HCT116 (cell line): ENCODE data around the gene DAP. TPM values are rescaled to one million over a fixed set of nuclear protein-coding genes. Genes with fewer than 3 reads are reported as not detected.
A peak's percentile ranks its signal among the peaks of the same experiment; 100 is the strongest.

Experiments
- ATAC-seq: fragments of 200-7000 bp; cut with Tn5 transposase; 2 replicates; pipeline ENCODE4 v1.9.1; 2020; ENCODE audit warnings: mild to moderate bottlenecking, moderate library complexity
- BruUV-seq: library from RNA; stranded (reverse); fragments of 400-500 nt; replicated peaks from 2 replicates; lab custom pipeline; 2021; lab: Mats Ljungman, UMichigan
- CTCF ChIA-PET: fragments of 300-600 bp; sonication (Branson Sonifier 250); formaldehyde crosslinking; loops from one replicate; lab custom pipeline; 2021; ENCODE audit warnings: antibody characterized with exemption; lab: Charles Lee
- POLR2A ChIA-PET: fragments of 300-600, 350-600 bp; sonication (Branson Sonifier 250); formaldehyde crosslinking; loops from one replicate; lab custom pipeline; 2021; ENCODE audit warnings: antibody characterized with exemption; lab: Charles Lee
- RAD21 ChIA-PET, 2 experiments: fragments of 300-600 bp; sonication (Branson Sonifier 250); formaldehyde crosslinking; loops; one replicate each; lab custom pipeline; 2023; ENCODE audit warnings: low total read pairs in 2 of 2; ENCODE audit not compliant: uncharacterized antibody in 2 of 2, unreplicated experiment in 2 of 2, low non-redundant PET in 1 of 2; lab: Charles Lee
- DNase-seq: peaks from one replicate; pipeline ENCODE4 v3.0.0-alpha.2; 2010; ENCODE audit warnings: low read depth, low spot score
- H2AFZ ChIP-seq: fragments of 200-600 bp; shearing (Covaris generic), sonication (generic); 2 replicates; pipeline ENCODE4 v1.6.1; 2017; ENCODE audit warnings: low read depth, mixed run types, mixed read lengths, antibody characterized with exemption, low read length; ENCODE audit not compliant: poor library complexity, severe bottlenecking
- H3K27ac ChIP-seq: 2 replicates; pipeline ENCODE4 v1.5.1; 2012; ENCODE audit warnings: low read depth, low read length
- H3K27me3 ChIP-seq: fragments of 200-600 bp; sonication (generic); 2 replicates; pipeline ENCODE4 v1.6.1; 2016; ENCODE audit warnings: mixed run types, low read length, mixed read lengths; ENCODE audit not compliant: insufficient read depth
- H3K36me3 ChIP-seq, 2 experiments: fragments of 200-500 bp in 1 of 2; fragments of 200-600 bp in 1 of 2; sonication (Bioruptor generic) in 1 of 2; sonication (generic) in 1 of 2; 2 replicates each; pipeline versions ENCODE4 v1.5.1 to v1.6.1; 2014 to 2016; ENCODE audit warnings: low read length in 2 of 2, inconsistent platforms in 1 of 2, mixed read lengths in 1 of 2, mixed run types in 1 of 2; ENCODE audit not compliant: insufficient read depth in 2 of 2, control insufficient read depth in 1 of 2
- H3K4me1 ChIP-seq, 2 experiments: fragments of 200-600 bp in 1 of 2; sonication (generic) in 1 of 2; 2 replicates each; pipeline versions ENCODE4 v1.5.1 to v1.6.1; 2012 to 2017; ENCODE audit warnings: low read length in 2 of 2, inconsistent platforms in 1 of 2, mild to moderate bottlenecking in 1 of 2, mixed read lengths in 1 of 2, mixed run types in 1 of 2, moderate library complexity in 1 of 2; ENCODE audit not compliant: insufficient read depth in 2 of 2, control insufficient read depth in 1 of 2
- H3K4me2 ChIP-seq: fragments of 200-600 bp; sonication (generic); 2 replicates; pipeline ENCODE4 v1.6.1; 2017; ENCODE audit warnings: mixed run types, low read length, mixed read lengths
- H3K4me3 ChIP-seq, 2 experiments: fragments of 200-600 bp in 1 of 2; sonication (generic) in 1 of 2; replicated peaks in 1 of 2; 2 replicates each; pipeline ENCODE4 v1.5.1; 2011 to 2016; ENCODE audit warnings: low read length in 2 of 2, control low read depth in 1 of 2, low read depth in 1 of 2, mild to moderate bottlenecking in 1 of 2, mixed read lengths in 1 of 2, mixed run types in 1 of 2
- H3K79me2 ChIP-seq: fragments of 200-600 bp; sonication (generic); 2 replicates; pipeline ENCODE4 v1.6.1; 2017; ENCODE audit warnings: mild to moderate bottlenecking, mixed run types, low read length, moderate library complexity, mixed read lengths; ENCODE audit not compliant: insufficient read depth
- H3K9ac ChIP-seq: fragments of 200-600 bp; sonication (generic); 2 replicates; pipeline ENCODE4 v1.6.1; 2016; ENCODE audit warnings: low read length, mixed read lengths
- H3K9me2 ChIP-seq: fragments of 200-600 bp; sonication (generic), shearing (Covaris generic); 2 replicates; pipeline ENCODE4 v1.6.1; 2017; ENCODE audit warnings: mixed run types, mild to moderate bottlenecking, moderate library complexity; ENCODE audit not compliant: insufficient read depth
- H3K9me3 ChIP-seq, 2 experiments: fragments of 200-500 bp in 1 of 2; fragments of 200-600 bp in 1 of 2; sonication (Bioruptor generic) in 1 of 2; sonication (generic) in 1 of 2; 2 replicates each; pipeline ENCODE4 v1.6.1; 2014 to 2017; ENCODE audit warnings: low read length in 2 of 2, mixed read lengths in 2 of 2, inconsistent platforms in 1 of 2, low read depth in 1 of 2, mild to moderate bottlenecking in 1 of 2, mixed run types in 1 of 2, moderate library complexity in 1 of 2; ENCODE audit not compliant: control insufficient read depth in 1 of 2, insufficient read depth in 1 of 2
- H4K20me1 ChIP-seq: fragments of 200-600 bp; sonication (generic), shearing (Covaris generic); 2 replicates; pipeline ENCODE4 v1.6.1; 2017; ENCODE audit warnings: mixed run types, mild to moderate bottlenecking, moderate library complexity; ENCODE audit not compliant: insufficient read depth
- CBX3 ChIP-seq: IDR thresholded peaks from 2 replicates; pipeline ENCODE4 v1.6.1; 2012; ENCODE audit warnings: low read depth
- EZH2 ChIP-seq: fragments of 200-600 bp; sonication (generic); IDR thresholded peaks from 2 replicates; pipeline ENCODE4 v1.6.1; 2017; ENCODE audit warnings: antibody characterized with exemption, mixed run types
- RAD21 ChIP-seq: IDR thresholded peaks from 2 replicates; pipeline ENCODE4 v1.6.1; 2012; ENCODE audit warnings: low read depth, mild to moderate bottlenecking
- SIN3A ChIP-seq: IDR thresholded peaks from 2 replicates; pipeline ENCODE4 v1.6.1; 2012; ENCODE audit warnings: low read depth
- SP1 ChIP-seq: IDR thresholded peaks from 2 replicates; pipeline ENCODE4 v1.6.1; 2012; ENCODE audit warnings: low read depth
- SRF ChIP-seq: IDR thresholded peaks from 2 replicates; pipeline ENCODE4 v1.6.1; 2012; ENCODE audit warnings: low read depth
- ZNF274 ChIP-seq: fragments of 200-500 bp; sonication (Bioruptor generic); IDR thresholded peaks from 2 replicates; pipeline ENCODE4 v1.6.1; 2014; ENCODE audit warnings: mild to moderate bottlenecking, low read depth, low read length, inconsistent platforms
- intact Hi-C: fragments of 100-400 bp; cut with micrococcal nuclease; formaldehyde crosslinking; loops from 2 replicates; pipeline ENCODE4 v1.10.0; 2022
- total RNA-seq: library from RNA; stranded (reverse); gene quantifications from one replicate; pipeline ENCODE4 v1.2.1, GENCODE V29; 2021; ENCODE audit not compliant: unreplicated experiment

DAP gene
- total RNA-seq, 1 experiment from 2014 or later, result 59.1 TPM

- CTCF ChIA-PET, result interaction anchor here (1.6 kb wide), 1 partner anchor 9 kb away, joined by 8 read pairs; no protein-coding TSS in a partner anchor
Measured at GRCh38 chr5:10636363-10637142, 124.5 kb downstream of the DAP start.

GRCh38 chr5:10635867-10636350 lies 125.1 kb downstream of the DAP start:
- H3K4me3 ChIP-seq, result no peak overlapping the region
- H3K4me2 ChIP-seq, result peak overlapping the region; percentile 57
- TF ChIP-seq EZH2, result no peak
- TF ChIP-seq SP1, result no peak
- TF ChIP-seq RAD21, result no peak
- no peak for TF ChIP-seq SRF
- TF ChIP-seq ZNF274, result no peak
- TF ChIP-seq SIN3A, result no peak
- no peaks in the 10 kb centered on the region for H4K20me1 ChIP-seq
- no peak overlapping the region for H3K27ac ChIP-seq
- peak overlapping the region; percentile 4; the same call in 1 of the 2 replicates for H3K9ac ChIP-seq
- H3K4me1 ChIP-seq, result peaks cover 9 to 50% of the 10 kb centered on the region in 2 experiments
- no TSS peak for BruUV-seq
- no peak overlapping the region for H2AFZ ChIP-seq
- H3K36me3 ChIP-seq, result peaks cover 0 to 5% of the 10 kb centered on the region in 2 experiments; a peak in 1 of 4 replicates
- H3K27me3 ChIP-seq, result no peaks in the 10 kb centered on the region
- intact Hi-C loops, result no loop called here
- no peaks in the 10 kb centered on the region for H3K9me2 ChIP-seq
- ChIA-PET POLR2A (no interaction called here), RAD21 (no interaction called here), CTCF (interaction anchor here (1.6 kb wide), 1 partner anchor 8 kb away, joined by 8 read pairs; no protein-coding TSS in a partner anchor)
- no peak for DNase-seq
- peaks cover 50% of the 10 kb centered on the region; the same call in 1 of the 2 replicates for H3K79me2 ChIP-seq
- H3K9me3 ChIP-seq, result no peaks in the 10 kb centered on the region; a peak in 1 of 4 replicates
- no peak for ATAC-seq

More at GRCh38 chr5:10636363-10637142, 124.5 kb downstream of the DAP start:
- Histone ChIP-seq H3K4me1 (peaks cover 9 to 44% of the 10 kb centered on the region in 2 experiments), H3K9me3 (no peaks in the 10 kb centered on the region; a peak in 1 of 4 replicates), H3K4me3 (no peak overlapping the region), H2AFZ (no peak overlapping the region), H3K79me2 (peaks cover 50% of the 10 kb centered on the region; the same call in 1 of the 2 replicates), H3K9me2 (no peaks in the 10 kb centered on the region), H3K4me2 (no peak overlapping the region), H3K36me3 (peaks cover 0 to 5% of the 10 kb centered on the region in 2 experiments; a peak in 1 of 4 replicates), H3K27ac (no peak overlapping the region), H3K27me3 (no peaks in the 10 kb centered on the region), H4K20me1 (no peaks in the 10 kb centered on the region), H3K9ac (no peak overlapping the region)
- intact Hi-C loops, result no loop called here
- DNase-seq (no peak), ATAC-seq (no peak)
- RAD21 ChIA-PET, result no interaction called here
- no peak for TF ChIP-seq SIN3A
- TF ChIP-seq CBX3, result no peak
- BruUV-seq, result no TSS peak
- POLR2A ChIA-PET, result no interaction called here
